IMR-90 (cell line): Measurements from ENCODE around the gene BPIFA1. TPM values are rescaled to one million over a fixed set of nuclear protein-coding genes. Genes with fewer than 3 reads are reported as not detected.

Experiments
- ATAC-seq: fragments of 200-7000 bp; cut with Tn5 transposase; 2 replicates; pipeline ENCODE4 v1.9.1; 2020; ENCODE audit warnings: low read depth, mild to moderate bottlenecking, moderate library complexity
- BruUV-seq: library from RNA; stranded (reverse); fragments of 400-500 nt; replicated peaks from 2 replicates; lab custom pipeline; 2021; lab: Mats Ljungman, UMichigan
- CTCF ChIA-PET: fragments of 300-600 bp; formaldehyde crosslinking; extraction: SDS; loops from one replicate; lab custom pipeline; 2021; ENCODE audit warnings: antibody characterized with exemption; lab: Yijun Ruan, JAX
- POLR2A ChIA-PET: fragments of 300-600 bp; sonication (Branson Sonifier 250); formaldehyde crosslinking; loops from one replicate; lab custom pipeline; 2022; ENCODE audit warnings: antibody characterized with exemption; ENCODE audit not compliant: unreplicated experiment; lab: Charles Lee
- DNase-seq: peaks from one replicate; pipeline ENCODE4 v3.0.0; 2013
- H2AFZ ChIP-seq: replicated peaks from 2 replicates; pipeline ENCODE3; 2013; ENCODE audit warnings: low read length, mild to moderate bottlenecking; ENCODE audit not compliant: poor library complexity
- H2AK5ac ChIP-seq: 2 replicates; pipeline ENCODE4 v1.6.1; 2013; ENCODE audit warnings: low read depth, low read length, inconsistent platforms
- H2AK9ac ChIP-seq: replicated peaks from 2 replicates; pipeline ENCODE3; 2013; ENCODE audit warnings: mild to moderate bottlenecking, low read depth, low read length, moderate library complexity; ENCODE audit not compliant: poor library complexity
- H2BK120ac ChIP-seq: 2 replicates; pipeline ENCODE4 v1.6.1; 2013; ENCODE audit warnings: low read depth, low read length, inconsistent platforms
- H2BK15ac ChIP-seq: 3 replicates; pipeline ENCODE4 v1.6.1; 2013; ENCODE audit warnings: low read depth, low read length, inconsistent platforms
- H2BK20ac ChIP-seq: 2 replicates; pipeline ENCODE4 v1.6.1; 2013; ENCODE audit warnings: low read depth, mild to moderate bottlenecking, inconsistent platforms, low read length, moderate library complexity
- H2BK5ac ChIP-seq: 2 replicates; pipeline ENCODE4 v1.6.1; 2013; ENCODE audit warnings: mild to moderate bottlenecking, low read depth, low read length, inconsistent platforms; ENCODE audit not compliant: poor library complexity, severe bottlenecking
- H3K14ac ChIP-seq: replicated peaks from 2 replicates; pipeline ENCODE4 v1.6.1; 2013; ENCODE audit warnings: low read depth, low read length, inconsistent platforms
- H3K18ac ChIP-seq: 2 replicates; pipeline ENCODE4 v1.6.1; 2013; ENCODE audit warnings: low read depth, low read length, control low read depth
- H3K23ac ChIP-seq: 2 replicates; pipeline ENCODE4 v1.6.1; 2013; ENCODE audit warnings: low read depth, low read length, inconsistent platforms
- H3K27ac ChIP-seq: 2 replicates; pipeline ENCODE4 v1.5.1; 2013; ENCODE audit warnings: mild to moderate bottlenecking, control low read depth, low read length; ENCODE audit not compliant: insufficient read depth
- H3K27me3 ChIP-seq: 2 replicates; pipeline ENCODE4 v1.6.1; 2013; ENCODE audit warnings: low read length; ENCODE audit not compliant: control insufficient read depth, insufficient read depth
- H3K36me3 ChIP-seq: 2 replicates; pipeline ENCODE4 v1.6.1; 2013; ENCODE audit warnings: low read length, mixed read lengths; ENCODE audit not compliant: control insufficient read depth, insufficient read depth
- H3K4ac ChIP-seq: 2 replicates; pipeline ENCODE4 v1.6.1; 2013; ENCODE audit warnings: low read depth, low read length, inconsistent platforms
- H3K4me1 ChIP-seq: 2 replicates; pipeline ENCODE4 v1.6.1; 2013; ENCODE audit warnings: low read length, mixed read lengths; ENCODE audit not compliant: control insufficient read depth, insufficient read depth
- H3K4me2 ChIP-seq: 2 replicates; pipeline ENCODE4 v1.6.1; 2013; ENCODE audit warnings: low read depth, mild to moderate bottlenecking, control low read depth, low read length, moderate library complexity
- H3K4me3 ChIP-seq: 2 replicates; pipeline ENCODE4 v1.5.1; 2013; ENCODE audit warnings: low read depth, mild to moderate bottlenecking, control low read depth, low read length, moderate library complexity; ENCODE audit not compliant: insufficient read depth
- H3K56ac ChIP-seq: 2 replicates; pipeline ENCODE4 v1.6.1; 2013; ENCODE audit warnings: low read length, inconsistent platforms; ENCODE audit not compliant: insufficient read depth; ENCODE audit errors: extremely low read depth
- H3K79me1 ChIP-seq, 2 experiments: 2 replicates each; pipeline ENCODE4 v1.6.1; 2013; ENCODE audit warnings: low read length in 2 of 2, inconsistent platforms in 1 of 2, low read depth in 1 of 2
- H3K9ac ChIP-seq: 2 replicates; pipeline ENCODE4 v1.6.1; 2013; ENCODE audit warnings: low read depth, low read length, control low read depth
- H3K9me1 ChIP-seq: 2 replicates; pipeline ENCODE4 v1.6.1; 2013; ENCODE audit warnings: low read length, inconsistent platforms; ENCODE audit not compliant: insufficient read depth
- H3K9me3 ChIP-seq: 2 replicates; pipeline ENCODE4 v1.6.1; 2013; ENCODE audit warnings: low read length; ENCODE audit not compliant: control insufficient read depth, insufficient read depth
- H4K20me1 ChIP-seq: 2 replicates; pipeline ENCODE4 v1.6.1; 2013; ENCODE audit warnings: low read length, inconsistent platforms; ENCODE audit not compliant: insufficient read depth
- H4K5ac ChIP-seq: 2 replicates; pipeline ENCODE4 v1.6.1; 2013; ENCODE audit warnings: mild to moderate bottlenecking, low read depth, low read length, control low read depth
- H4K8ac ChIP-seq, 2 experiments: 2 replicates each; pipeline ENCODE4 v1.6.1; 2013; ENCODE audit warnings: low read depth in 2 of 2, low read length in 2 of 2, control low read depth in 1 of 2, inconsistent platforms in 1 of 2
- H4K91ac ChIP-seq: 2 replicates; pipeline ENCODE4 v1.6.1; 2013; ENCODE audit warnings: low read depth, low read length, inconsistent platforms; ENCODE audit not compliant: insufficient read depth
- CHD1 ChIP-seq: IDR thresholded peaks from 2 replicates; pipeline ENCODE4 v1.6.1; 2012; ENCODE audit warnings: low read depth, low read length, improper control_type of control experiment
- FOS ChIP-seq: fragments of 150-350 bp; IDR thresholded peaks from 2 replicates; pipeline ENCODE4 v1.6.1; 2016; ENCODE audit warnings: low read depth, low read length
- MAZ ChIP-seq: IDR thresholded peaks from 2 replicates; pipeline ENCODE4 v1.6.1; 2012; ENCODE audit warnings: low read depth, mild to moderate bottlenecking, low read length, improper control_type of control experiment, moderate library complexity, borderline replicate concordance
- NFE2L2 ChIP-seq: fragments of 150-350 bp; IDR thresholded peaks from 2 replicates; pipeline ENCODE4 v1.6.1; 2016; ENCODE audit warnings: low read depth, mild to moderate bottlenecking, low read length
- POLR2A ChIP-seq: IDR thresholded peaks from 2 replicates; pipeline ENCODE4 v1.6.1; 2012; ENCODE audit warnings: mild to moderate bottlenecking, low read depth, low read length
- RCOR1 ChIP-seq: IDR thresholded peaks from 2 replicates; pipeline ENCODE4 v1.6.1; 2012; ENCODE audit warnings: mild to moderate bottlenecking, low read length, improper control_type of control experiment; ENCODE audit not compliant: insufficient replicate concordance
- SMC3 ChIP-seq: fragments of 150-350 bp; IDR thresholded peaks from 2 replicates; pipeline ENCODE4 v1.6.1; 2016; ENCODE audit warnings: low read depth, mild to moderate bottlenecking, antibody characterized with exemption, low read length, moderate library complexity
- WGBS, 2 experiments: methylation state at CpG; one replicate each; pipeline versions ENCODE4 v1.1.5 to v1.1.7; 2013; ENCODE audit warnings: missing lambda C conversion rate in 2 of 2; ENCODE audit not compliant: insufficient read length in 1 of 2; ENCODE audit errors: extremely low coverage in 2 of 2; 5-methylcytosine and 5-hydroxymethylcytosine counted together
- dilution Hi-C: fragments of 300-500 bp; cut with HindIII; formaldehyde crosslinking; loops from one replicate; pipeline ENCODE4 v1.14.3; 2018; ENCODE audit warnings: low sequenced_read_pairs; ENCODE audit not compliant: unreplicated experiment
- in situ Hi-C: fragments of 300-500 bp; cut with MboI; formaldehyde crosslinking; loops from 3 replicates; pipeline ENCODE4 v1.14.3; 2019; ENCODE audit warnings: low sequenced_read_pairs, inconsistent platforms, mixed read lengths
- intact Hi-C: fragments of 100-400 bp; cut with micrococcal nuclease; formaldehyde crosslinking; loops from 2 replicates; pipeline ENCODE4 v1.10.0; 2022
- polyA plus RNA-seq, 3 experiments: library from polyadenylated mRNA; depleted of rRNA; stranded (reverse); fragments of >200 nt; gene quantifications; 2 replicates each; pipeline ENCODE4 v1.2.3, GENCODE V29; 2012; ENCODE audit warnings: low replicate concordance in 1 of 3
- total RNA-seq: library from RNA; depleted of rRNA; stranded (reverse); fragments of >200 nt; gene quantifications from 2 replicates; pipeline ENCODE4 v1.2.3, GENCODE V29; 2012
- TF ChIP-seq, protein P1 (sequence below): fragments of 150-350 bp; IDR thresholded peaks from 2 replicates; pipeline ENCODE4 v1.6.1; 2016; ENCODE audit warnings: low read depth, mild to moderate bottlenecking, low read length, moderate library complexity, borderline replicate concordance
- TF ChIP-seq, protein P2 (sequence below): conservative IDR thresholded peaks from 2 replicates; pipeline ENCODE4 v1.5.1; 2012; ENCODE audit warnings: mild to moderate bottlenecking, low read depth, low read length, improper control_type of control experiment

Gene BPIFA1
- total and polyA plus RNA-seq, 2 of the 4 experiments (the other 2 are of a cell fraction), result not detected

- in situ Hi-C loops (no loop called here), dilution Hi-C loops (no loop called here), intact Hi-C loops (no loop called here)
- no peak overlapping the region for H3K27ac ChIP-seq
- no peaks in the 10 kb centered on the region for H3K79me1 ChIP-seq
- ChIA-PET CTCF (no interaction called here), POLR2A (interaction anchor here (0.7 kb wide), 1 partner anchor 448 kb away, joined by 10 read pairs; no protein-coding TSS in a partner anchor)
- H3K14ac ChIP-seq, result no peak overlapping the region
- no peaks in the 10 kb centered on the region for H3K4me1 ChIP-seq
- H3K9ac ChIP-seq, result no peak overlapping the region
- no peaks in the 10 kb centered on the region for H4K20me1 ChIP-seq
- no peak overlapping the region for H2AFZ ChIP-seq
- no peak overlapping the region for H3K23ac ChIP-seq
- H3K27me3 ChIP-seq, result no peaks in the 10 kb centered on the region
- H4K91ac ChIP-seq, result no peak overlapping the region
- BruUV-seq, result no TSS peak
- no peaks in the 10 kb centered on the region for H3K9me1 ChIP-seq
- DNase-seq (no peak), ATAC-seq (no peak)
- H3K9me3 ChIP-seq, result no peaks in the 10 kb centered on the region
- H4K8ac ChIP-seq, result no peak overlapping the region
- no peak overlapping the region for H2BK15ac ChIP-seq
- no CpG with 5 or more reads among the region's 1 CpG for WGBS, 2 experiments
- H2AK5ac ChIP-seq, result no peak overlapping the region
- H3K56ac ChIP-seq, result no peak overlapping the region
- H3K4ac ChIP-seq, result no peak overlapping the region
- no peak overlapping the region for H2BK5ac ChIP-seq
- H3K4me3 ChIP-seq, result no peak overlapping the region
- H2BK20ac ChIP-seq, result no peak overlapping the region
- H2BK120ac ChIP-seq, result no peak overlapping the region
- no peak overlapping the region for H3K18ac ChIP-seq
- no peaks in the 10 kb centered on the region for H3K36me3 ChIP-seq
- TF ChIP-seq, protein P1, sequence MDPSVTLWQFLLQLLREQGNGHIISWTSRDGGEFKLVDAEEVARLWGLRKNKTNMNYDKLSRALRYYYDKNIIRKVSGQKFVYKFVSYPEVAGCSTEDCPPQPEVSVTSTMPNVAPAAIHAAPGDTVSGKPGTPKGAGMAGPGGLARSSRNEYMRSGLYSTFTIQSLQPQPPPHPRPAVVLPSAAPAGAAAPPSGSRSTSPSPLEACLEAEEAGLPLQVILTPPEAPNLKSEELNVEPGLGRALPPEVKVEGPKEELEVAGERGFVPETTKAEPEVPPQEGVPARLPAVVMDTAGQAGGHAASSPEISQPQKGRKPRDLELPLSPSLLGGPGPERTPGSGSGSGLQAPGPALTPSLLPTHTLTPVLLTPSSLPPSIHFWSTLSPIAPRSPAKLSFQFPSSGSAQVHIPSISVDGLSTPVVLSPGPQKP, result no peak
- TF ChIP-seq, protein P2, sequence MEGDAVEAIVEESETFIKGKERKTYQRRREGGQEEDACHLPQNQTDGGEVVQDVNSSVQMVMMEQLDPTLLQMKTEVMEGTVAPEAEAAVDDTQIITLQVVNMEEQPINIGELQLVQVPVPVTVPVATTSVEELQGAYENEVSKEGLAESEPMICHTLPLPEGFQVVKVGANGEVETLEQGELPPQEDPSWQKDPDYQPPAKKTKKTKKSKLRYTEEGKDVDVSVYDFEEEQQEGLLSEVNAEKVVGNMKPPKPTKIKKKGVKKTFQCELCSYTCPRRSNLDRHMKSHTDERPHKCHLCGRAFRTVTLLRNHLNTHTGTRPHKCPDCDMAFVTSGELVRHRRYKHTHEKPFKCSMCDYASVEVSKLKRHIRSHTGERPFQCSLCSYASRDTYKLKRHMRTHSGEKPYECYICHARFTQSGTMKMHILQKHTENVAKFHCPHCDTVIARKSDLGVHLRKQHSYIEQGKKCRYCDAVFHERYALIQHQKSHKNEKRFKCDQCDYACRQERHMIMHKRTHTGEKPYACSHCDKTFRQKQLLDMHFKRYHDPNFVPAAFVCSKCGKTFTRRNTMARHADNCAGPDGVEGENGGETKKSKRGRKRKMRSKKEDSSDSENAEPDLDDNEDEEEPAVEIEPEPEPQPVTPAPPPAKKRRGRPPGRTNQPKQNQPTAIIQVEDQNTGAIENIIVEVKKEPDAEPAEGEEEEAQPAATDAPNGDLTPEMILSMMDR, result no peak
- TF ChIP-seq FOS, result no peak
- TF ChIP-seq NFE2L2, result no peak
- no peak for TF ChIP-seq CHD1
- TF ChIP-seq POLR2A, result no peak
- no peak for TF ChIP-seq MAZ
- no peak for TF ChIP-seq RCOR1
- no peak for TF ChIP-seq SMC3
- H4K5ac ChIP-seq, result no peak overlapping the region
- H3K4me2 ChIP-seq, result no peak overlapping the region
- H2AK9ac ChIP-seq, result no peak overlapping the region
These were observed 43.8 kb upstream of the BPIFA1 start for GRCh38 chr20:33191955-33192354.
